Caco-2 (cell line): ENCODE measurements around the gene FMNL3. TPM values are rescaled to one million over a fixed set of nuclear protein-coding genes. Genes with fewer than 3 reads are reported as not detected.
A peak's percentile ranks its signal among the peaks of the same experiment; 100 is the strongest.
"Not testable (repeated sequence)": the region's sequence is repeated elsewhere in the genome, so short reads cannot be mapped to it uniquely, and the experiment has no call there.

Source experiments
- BruUV-seq: library from RNA; stranded (reverse); fragments of 400-500 nt; replicated peaks from 2 replicates; lab custom pipeline; 2021; lab: Mats Ljungman, UMichigan
- CTCF ChIA-PET: fragments of 300-600 bp; sonication (Branson Sonifier 250); formaldehyde crosslinking; loops from one replicate; lab custom pipeline; 2022; ENCODE audit warnings: antibody characterized with exemption; lab: Charles Lee
- POLR2A ChIA-PET: fragments of 300-600 bp; sonication (Branson Sonifier 250); formaldehyde crosslinking; loops from one replicate; lab custom pipeline; 2022; ENCODE audit warnings: antibody characterized with exemption; lab: Charles Lee
- DNase-seq, 2 experiments: peaks; one replicate each; pipeline versions ENCODE4 v3.0.0 to v3.0.0-alpha.2; 2020 to 2022
- H3K27me3 ChIP-seq: replicated peaks from 2 replicates; pipeline ENCODE4 v1.6.0; 2011; ENCODE audit warnings: low read length; ENCODE audit not compliant: control insufficient read depth, insufficient read depth
- H3K36me3 ChIP-seq: 2 replicates; pipeline ENCODE4 v1.5.1; 2011; ENCODE audit warnings: low read length; ENCODE audit not compliant: control insufficient read depth, insufficient read depth
- H3K4me1 ChIP-seq: fragments of 250-450 bp; sonication (Bioruptor Pico); 2 replicates; pipeline ENCODE4 v1.5.1; 2020; ENCODE audit warnings: mild to moderate bottlenecking
- H3K4me3 ChIP-seq: 2 replicates; pipeline ENCODE4 v1.5.1; 2011; ENCODE audit warnings: low read depth, mild to moderate bottlenecking, control low read depth, low read length
- H3K9me3 ChIP-seq: fragments of 250-450 bp; sonication (Bioruptor Pico); 2 replicates; pipeline ENCODE4 v1.5.1; 2020; ENCODE audit warnings: mild to moderate bottlenecking, moderate library complexity
- H3K27ac Mint-ChIP-seq: one replicate; pipeline ENCODE4 v1.8.0; 2022; ENCODE audit warnings: mixed read lengths; ENCODE audit not compliant: unreplicated experiment
- H3K27me3 Mint-ChIP-seq: one replicate; pipeline ENCODE4 v1.8.0; 2022; ENCODE audit warnings: mixed read lengths; ENCODE audit not compliant: insufficient read depth, unreplicated experiment
- H3K36me3 Mint-ChIP-seq: one replicate; pipeline ENCODE4 v1.8.0; 2022; ENCODE audit warnings: mild to moderate bottlenecking, mixed read lengths; ENCODE audit not compliant: insufficient read depth, unreplicated experiment
- H3K4me1 Mint-ChIP-seq: one replicate; pipeline ENCODE4 v1.8.0; 2022; ENCODE audit warnings: low read depth, mixed read lengths; ENCODE audit not compliant: unreplicated experiment
- H3K4me3 Mint-ChIP-seq: one replicate; pipeline ENCODE4 v1.8.0; 2022; ENCODE audit warnings: mild to moderate bottlenecking, moderate library complexity, mixed read lengths; ENCODE audit not compliant: unreplicated experiment
- H3K9me3 Mint-ChIP-seq: one replicate; pipeline ENCODE4 v1.8.0; 2022; ENCODE audit warnings: mixed read lengths; ENCODE audit not compliant: unreplicated experiment
- CTCF ChIP-seq, 2 experiments: fragments of 200-600 bp in 1 of 2; IDR thresholded peaks; 1 replicate in 1 of 2; 2 replicates in 1 of 2; pipeline versions ENCODE4 v1.5.1 to v1.8.0; 2011 to 2022; ENCODE audit warnings: antibody characterized with exemption in 1 of 2, control low read depth in 1 of 2, inconsistent platforms in 1 of 2, low read depth in 1 of 2, low read length in 1 of 2, mild to moderate bottlenecking in 1 of 2, moderate library complexity in 1 of 2; ENCODE audit not compliant: insufficient read depth in 1 of 2, severe bottlenecking in 1 of 2, unreplicated experiment in 1 of 2
- intact Hi-C: fragments of 100-400 bp; cut with micrococcal nuclease; formaldehyde crosslinking; loops from one replicate; pipeline ENCODE4 v1.10.0; 2022; ENCODE audit not compliant: unreplicated experiment
- total RNA-seq: library from RNA; stranded (reverse); gene quantifications from 2 replicates; pipeline ENCODE4 v1.2.3, GENCODE V29; 2022

FMNL3 gene
- total RNA-seq, 1 experiment from 2014 or later: 10.7 TPM

DNA sequence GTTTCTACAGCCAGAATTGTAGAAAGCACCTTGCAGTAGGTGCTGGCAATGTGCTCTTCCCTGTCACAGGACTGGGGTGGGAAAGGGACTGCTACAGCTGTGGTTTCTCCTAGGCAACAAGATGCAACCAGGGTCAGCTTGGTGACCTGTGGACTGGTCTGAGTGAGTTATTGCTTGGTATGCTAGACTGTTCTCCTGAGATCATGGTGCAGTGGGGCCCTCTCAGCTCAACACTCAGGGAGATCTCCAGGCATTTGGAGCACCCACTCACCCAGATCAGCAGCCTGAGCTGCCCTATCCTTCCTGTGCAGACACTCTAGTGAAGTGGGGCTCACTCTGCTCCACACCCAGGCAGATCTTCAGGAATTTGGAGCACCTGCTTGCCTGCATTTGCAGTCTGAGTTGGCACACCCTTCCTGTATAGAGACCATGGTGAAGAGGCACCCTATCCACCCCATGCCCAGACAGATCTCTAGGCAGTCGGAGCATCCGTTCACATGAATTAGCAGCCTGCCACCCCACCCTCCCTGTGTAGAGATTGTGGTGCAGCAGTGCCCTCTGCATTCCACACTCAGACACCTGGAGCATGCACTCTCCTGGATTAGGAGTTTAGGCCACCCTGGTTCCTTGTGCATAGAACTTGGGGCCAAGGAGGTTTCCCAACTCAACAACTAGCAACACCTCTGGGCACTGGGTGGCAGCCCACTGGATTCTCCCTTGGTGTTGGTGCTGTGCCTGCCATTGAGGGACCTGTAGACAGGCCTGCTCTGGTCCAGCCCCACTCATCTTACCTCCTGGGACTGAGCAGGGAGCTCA, 97.9 kb downstream of the FMNL3 start:
- intact Hi-C loops: no loop called here
- peaks cover 14% of the 10 kb centered on the region for H3K36me3 Mint-ChIP-seq
- H3K4me1 Mint-ChIP-seq: peaks cover 14% of the 10 kb centered on the region
- CTCF ChIA-PET: interaction anchor here (0.5 to 0.7 kb wide), 3 partner anchors 25 to 251 kb away, joined by 3 to 5 read pairs (median 3); no protein-coding TSS in a partner anchor
- no peak for DNase-seq
- POLR2A ChIA-PET: interaction anchor here (0.5 kb wide), 1 partner anchor 155 kb away, joined by 4 read pairs; no protein-coding TSS in a partner anchor
- no peak for TF ChIP-seq CTCF (IDR thresholded peaks at IDR 0.05; ENCODE audit: insufficient read depth in 1 of 2, low read depth in 1 of 2, low read length in 1 of 2, severe bottlenecking in 1 of 2, unreplicated experiment in 1 of 2)
- no peaks in the 10 kb centered on the region for H3K27me3 Mint-ChIP-seq
- no peaks in the 10 kb centered on the region for H3K9me3 Mint-ChIP-seq
- H3K27ac Mint-ChIP-seq: peak overlapping the region; percentile 36
- H3K9me3 ChIP-seq: peaks cover 17% of the 10 kb centered on the region
- no peak overlapping the region for H3K4me3 Mint-ChIP-seq
- no peaks in the 10 kb centered on the region for H3K27me3 ChIP-seq
- BruUV-seq: no TSS peak
- H3K4me3 ChIP-seq: no peak overlapping the region
- H3K36me3 ChIP-seq: no peaks in the 10 kb centered on the region
- peaks cover 24% of the 10 kb centered on the region for H3K4me1 ChIP-seq

DNA sequence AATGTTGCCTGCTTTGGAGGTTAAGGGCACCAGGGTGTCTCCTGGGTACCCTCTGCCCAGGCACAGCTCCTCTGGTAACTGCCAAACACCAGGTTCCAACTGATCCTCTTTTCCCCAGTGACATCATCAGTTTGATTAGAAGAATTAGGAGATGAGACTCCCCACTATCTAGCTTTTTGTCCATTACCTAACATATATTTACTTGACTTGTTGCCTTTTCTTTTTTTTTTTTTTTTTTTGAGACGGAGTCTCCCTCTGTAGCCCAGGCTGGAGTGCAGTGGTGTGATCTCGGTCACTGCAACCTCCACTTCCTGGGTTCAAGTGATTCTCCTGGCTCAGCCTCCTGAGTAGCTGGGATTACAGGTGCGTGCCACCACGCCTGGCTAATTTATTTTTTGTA, 101.7 kb downstream of the FMNL3 start, which contains the start of gene FAM186B:
TSS of gene FAM186B (minus strand) at position 101 of the 400 bp plus-strand sequence. CDS start 162 bp downstream, outside the sequence.
- peaks cover 11% of the 10 kb centered on the region for H3K9me3 ChIP-seq
- H3K4me3 ChIP-seq, BruUV-seq, intact Hi-C loops, H3K27ac Mint-ChIP-seq, H3K27me3 Mint-ChIP-seq, POLR2A ChIA-PET, H3K4me3 Mint-ChIP-seq, H3K27me3 ChIP-seq, H3K36me3 ChIP-seq, DNase-seq, H3K4me1 Mint-ChIP-seq, H3K9me3 Mint-ChIP-seq: not testable (repeated sequence)
- CTCF ChIA-PET: interaction anchor here (0.6 to 0.7 kb wide), 5 partner anchors 17 to 172 kb away, joined by 3 to 4 read pairs (median 4); partner anchors contain the start of gene TMBIM6
- 0 out of 2 replicates have a peak, but pooled peaks cover 10% of the 10 kb centered on the region for H3K4me1 ChIP-seq
- peaks cover 21% of the 10 kb centered on the region for H3K36me3 Mint-ChIP-seq

- H3K36me3 ChIP-seq: no peaks in the 10 kb centered on the region; the same call in 1 of the 2 replicates
- peaks cover 4% of the 10 kb centered on the region; the same call in 1 of the 2 replicates for H3K9me3 ChIP-seq
- POLR2A ChIA-PET: no interaction called here
- no peaks in the 10 kb centered on the region for H3K4me1 Mint-ChIP-seq
- TF ChIP-seq CTCF (IDR thresholded peaks at IDR 0.05; ENCODE audit: insufficient read depth in 1 of 2, low read depth in 1 of 2, low read length in 1 of 2, severe bottlenecking in 1 of 2, unreplicated experiment in 1 of 2): no peak
- no peak overlapping the region for H3K4me3 ChIP-seq
- no TSS peak for BruUV-seq
- no peak for DNase-seq
- intact Hi-C loops: no loop called here
- no peaks in the 10 kb centered on the region for H3K9me3 Mint-ChIP-seq
- no peaks in the 10 kb centered on the region for H3K27me3 Mint-ChIP-seq
- no peak overlapping the region for H3K4me3 Mint-ChIP-seq
- no peaks in the 10 kb centered on the region for H3K27me3 ChIP-seq
- H3K36me3 Mint-ChIP-seq: peaks cover 28% of the 10 kb centered on the region
- CTCF ChIA-PET: interaction anchor here (0.6 to 0.7 kb wide), 3 partner anchors 16 to 33 kb away, joined by 3 to 4 read pairs (median 4); no protein-coding TSS in a partner anchor
- H3K27ac Mint-ChIP-seq: no peak overlapping the region
- H3K4me1 ChIP-seq: 0 out of 2 replicates have a peak, but pooled peaks cover 10% of the 10 kb centered on the region
Observed at GRCh38 chr12:49604856-49605255, 102.3 kb downstream of the FMNL3 start.
